ENCODE data around the gene EVC. TPM values are rescaled to one million over a fixed set of nuclear protein-coding genes. Genes with fewer than 3 reads are reported as not detected.
"Not testable (repeated sequence)": the region's sequence is repeated elsewhere in the genome, so short reads cannot be mapped to it uniquely, and the experiment has no call there.

Gene EVC
- total RNA-seq, 3 donors from 2014 or later, result 1.9 to 24.2 (median 4.6) TPM

DNA sequence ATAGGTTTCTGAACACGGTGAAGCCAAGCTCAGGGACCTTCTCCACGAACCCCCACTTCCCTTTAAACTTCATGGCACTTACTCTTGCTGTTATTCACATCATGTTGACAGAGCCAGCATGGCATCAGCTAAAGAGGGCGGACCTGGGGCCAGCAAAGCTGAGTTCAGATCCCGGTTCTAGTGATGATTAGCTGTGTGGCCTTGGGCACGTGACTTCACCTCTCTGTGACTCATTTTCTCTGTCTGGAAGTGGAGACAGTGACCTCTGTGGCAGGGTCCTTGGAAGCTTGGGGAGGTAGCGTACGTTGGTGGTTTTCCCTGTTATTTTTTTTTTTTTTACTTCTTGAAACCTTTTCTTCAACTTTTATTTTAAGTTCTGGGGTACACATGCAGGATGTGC is 13.4 kb downstream of the EVC start:
- DNase-seq (no peak), ATAC-seq (no peak)
- intact Hi-C loops (cut with DNase I, micrococcal nuclease), result no loop called here
- no peaks in the 10 kb centered on the region for H3K36me3 ChIP-seq (ENCODE audit: low read depth)
- TF ChIP-seq, protein P1, sequence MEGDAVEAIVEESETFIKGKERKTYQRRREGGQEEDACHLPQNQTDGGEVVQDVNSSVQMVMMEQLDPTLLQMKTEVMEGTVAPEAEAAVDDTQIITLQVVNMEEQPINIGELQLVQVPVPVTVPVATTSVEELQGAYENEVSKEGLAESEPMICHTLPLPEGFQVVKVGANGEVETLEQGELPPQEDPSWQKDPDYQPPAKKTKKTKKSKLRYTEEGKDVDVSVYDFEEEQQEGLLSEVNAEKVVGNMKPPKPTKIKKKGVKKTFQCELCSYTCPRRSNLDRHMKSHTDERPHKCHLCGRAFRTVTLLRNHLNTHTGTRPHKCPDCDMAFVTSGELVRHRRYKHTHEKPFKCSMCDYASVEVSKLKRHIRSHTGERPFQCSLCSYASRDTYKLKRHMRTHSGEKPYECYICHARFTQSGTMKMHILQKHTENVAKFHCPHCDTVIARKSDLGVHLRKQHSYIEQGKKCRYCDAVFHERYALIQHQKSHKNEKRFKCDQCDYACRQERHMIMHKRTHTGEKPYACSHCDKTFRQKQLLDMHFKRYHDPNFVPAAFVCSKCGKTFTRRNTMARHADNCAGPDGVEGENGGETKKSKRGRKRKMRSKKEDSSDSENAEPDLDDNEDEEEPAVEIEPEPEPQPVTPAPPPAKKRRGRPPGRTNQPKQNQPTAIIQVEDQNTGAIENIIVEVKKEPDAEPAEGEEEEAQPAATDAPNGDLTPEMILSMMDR (IDR thresholded peaks at IDR 0.05), result no peak
- no peak overlapping the region for H3K4me3 ChIP-seq
- H3K4me1 ChIP-seq (ENCODE audit: low read depth), result no peaks in the 10 kb centered on the region
- H3K9me3 ChIP-seq, result no peaks in the 10 kb centered on the region

DNA sequence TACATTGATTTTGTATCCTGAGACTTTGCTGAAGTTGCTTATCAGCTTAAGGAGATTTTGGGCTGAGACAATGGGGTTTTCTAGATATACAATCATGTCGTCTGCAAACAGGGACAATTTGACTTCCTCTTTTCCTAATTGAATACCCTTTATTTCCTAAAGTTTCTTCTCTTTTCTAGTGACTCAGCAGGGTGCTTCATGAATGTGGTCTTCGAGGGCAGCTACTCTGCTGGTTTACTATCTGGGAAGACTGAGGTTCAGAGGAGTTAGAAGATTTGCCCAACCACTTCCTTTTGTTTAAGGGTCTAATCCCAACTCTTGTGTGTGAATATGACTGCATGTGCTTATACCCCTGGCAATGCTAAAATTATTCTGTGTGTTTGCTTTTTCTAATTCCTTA is 17.4 kb downstream of the EVC start:
- H3K4me1 ChIP-seq (ENCODE audit: low read depth); H3K9me3 ChIP-seq; H3K4me3 ChIP-seq; intact Hi-C loops (cut with DNase I, micrococcal nuclease); ATAC-seq; DNase-seq; H3K36me3 ChIP-seq (ENCODE audit: low read depth): not testable (repeated sequence)

DNA sequence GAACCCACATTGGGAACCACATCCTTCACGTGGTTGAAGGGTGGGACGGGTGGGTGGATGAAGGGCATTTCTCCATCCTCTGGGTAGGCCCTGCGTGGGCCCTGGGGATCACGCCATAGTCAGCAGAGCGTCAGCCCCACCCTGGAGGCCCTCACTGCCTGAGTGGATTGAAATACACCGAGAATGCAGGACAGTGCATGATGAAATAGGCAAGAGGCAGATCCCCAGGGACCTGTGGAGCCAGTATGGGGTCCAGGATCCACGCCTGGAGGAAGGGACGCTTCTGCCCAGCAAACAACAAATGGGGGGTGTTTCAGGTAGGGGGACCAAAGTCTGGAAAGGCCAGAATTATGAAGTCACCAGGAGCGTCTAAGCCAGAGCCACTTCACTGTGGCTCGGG is 19.4 kb downstream of the EVC start:
- no peaks in the 10 kb centered on the region for H3K36me3 ChIP-seq (ENCODE audit: low read depth)
- ATAC-seq, result no peak
- intact Hi-C loops (cut with DNase I, micrococcal nuclease), result no loop called here
- DNase-seq, result no peak
- TF ChIP-seq, protein P1 (IDR thresholded peaks at IDR 0.05), result no peak
- no peaks in the 10 kb centered on the region for H3K4me1 ChIP-seq (ENCODE audit: low read depth)
- no peak overlapping the region for H3K4me3 ChIP-seq
- no peaks in the 10 kb centered on the region for H3K9me3 ChIP-seq

DNA sequence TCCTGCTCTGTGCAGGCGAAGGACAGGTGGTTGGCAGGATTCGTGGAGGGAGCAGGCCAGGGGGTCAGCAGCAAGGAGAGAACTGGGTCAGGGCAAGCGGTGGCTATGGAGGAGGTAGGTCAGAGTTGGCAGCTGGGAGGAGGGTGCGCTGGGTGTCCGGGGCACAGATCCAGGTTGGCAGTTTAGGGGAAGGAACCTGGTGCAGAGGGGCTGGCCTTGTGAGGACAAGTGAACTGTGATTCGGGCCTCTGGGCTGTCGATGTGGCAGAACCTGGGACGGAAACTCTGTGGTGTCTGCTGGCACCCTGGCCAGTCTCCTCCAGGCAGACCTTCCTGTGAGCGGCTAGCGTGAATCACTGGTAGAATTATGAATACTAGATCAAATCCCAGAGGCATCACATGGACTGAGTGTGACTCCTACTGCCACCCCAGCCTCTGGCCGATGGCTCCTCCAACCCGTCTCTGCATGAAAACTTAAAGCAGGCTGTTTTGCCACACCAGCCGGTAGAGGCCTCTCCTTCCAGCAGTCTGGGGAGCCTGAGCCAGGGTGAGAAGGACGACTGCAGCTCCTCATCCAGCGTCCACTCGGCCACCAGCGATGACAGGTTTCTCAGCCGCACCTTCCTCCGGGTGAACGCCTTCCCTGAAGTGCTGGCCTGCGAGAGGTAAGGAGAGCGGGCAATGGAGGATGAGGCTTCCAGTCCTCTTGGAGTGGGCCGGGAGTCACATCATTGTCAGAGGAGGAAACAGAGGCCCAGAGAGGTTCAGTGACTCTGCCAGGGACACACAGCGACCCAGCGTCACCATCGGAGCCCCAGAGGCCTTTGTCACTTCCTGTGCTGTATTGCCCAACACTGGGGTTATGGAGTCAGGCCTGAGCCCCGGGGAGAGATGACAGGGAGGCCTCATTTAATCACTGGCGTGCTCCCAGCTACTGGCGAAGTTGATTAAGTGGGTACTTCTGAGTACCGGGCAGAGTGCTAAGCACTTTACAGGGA is 20.3 kb downstream of the EVC start:
- DNase-seq (no peak), ATAC-seq (no peak)
- H3K4me1 ChIP-seq (ENCODE audit: low read depth), result no peaks in the 10 kb centered on the region
- no peaks in the 10 kb centered on the region for H3K36me3 ChIP-seq (ENCODE audit: low read depth)
- intact Hi-C loops (cut with DNase I, micrococcal nuclease), result no loop called here
- H3K4me3 ChIP-seq, result no peak overlapping the region
- no peaks in the 10 kb centered on the region for H3K9me3 ChIP-seq
- TF ChIP-seq, protein P1 (IDR thresholded peaks at IDR 0.05), result no peak

DNA sequence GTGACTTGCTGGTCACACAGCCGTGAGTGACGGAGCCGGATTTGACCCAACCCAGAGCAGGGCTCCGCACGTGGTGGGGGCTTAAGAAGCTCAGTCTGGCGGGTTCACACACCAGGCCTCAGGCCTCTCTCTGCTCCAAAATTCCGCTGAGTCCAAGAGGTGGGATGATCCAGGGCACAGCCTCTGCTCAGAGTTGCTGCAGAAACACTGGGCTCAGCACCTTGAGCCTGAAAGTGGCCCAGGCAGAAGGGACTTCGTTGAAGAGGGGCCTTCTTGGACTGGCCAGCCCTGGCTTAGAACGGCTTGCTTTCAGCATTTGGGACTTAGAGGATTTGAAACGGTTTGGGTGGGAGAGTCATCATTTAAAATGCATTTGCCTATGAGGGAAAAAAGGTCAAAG is 21.2 kb downstream of the EVC start:
- Histone ChIP-seq H3K9me3 (no peaks in the 10 kb centered on the region), H3K4me1 (ENCODE audit: low read depth) (no peaks in the 10 kb centered on the region), H3K4me3 (no peak overlapping the region), H3K36me3 (ENCODE audit: low read depth) (no peaks in the 10 kb centered on the region)
- intact Hi-C loops (cut with DNase I, micrococcal nuclease), result no loop called here
- TF ChIP-seq, protein P1 (IDR thresholded peaks at IDR 0.05), result no peak
- DNase-seq (no peak), ATAC-seq (no peak)

DNA sequence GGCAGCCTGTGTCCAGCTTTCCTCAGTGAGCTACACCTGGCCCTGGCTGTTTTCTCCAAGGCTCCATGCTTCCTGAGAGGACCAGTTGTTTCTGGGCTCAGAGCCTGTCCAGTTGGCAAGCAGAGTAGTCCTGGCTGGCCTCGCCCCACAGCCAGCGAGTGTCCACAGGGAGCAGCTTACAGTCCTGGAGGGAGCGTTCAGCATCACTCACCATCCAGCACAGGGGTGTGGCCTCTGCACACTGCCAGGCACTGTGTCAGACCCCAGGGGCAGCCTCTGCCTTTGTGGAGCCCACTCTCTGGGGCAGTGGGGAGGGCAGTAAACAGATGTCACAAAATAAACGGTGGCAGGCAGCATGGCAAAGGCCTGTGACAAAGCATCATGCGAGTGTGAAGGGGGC is 23.9 kb downstream of the EVC start:
- TF ChIP-seq, protein P1 (IDR thresholded peaks at IDR 0.05), result no peak
- Histone ChIP-seq H3K36me3 (ENCODE audit: low read depth) (no peaks in the 10 kb centered on the region), H3K4me1 (ENCODE audit: low read depth) (no peaks in the 10 kb centered on the region), H3K4me3 (no peak overlapping the region), H3K9me3 (no peaks in the 10 kb centered on the region)
- intact Hi-C loops (cut with DNase I, micrococcal nuclease), result no loop called here
- DNase-seq, result no peak
- no peak for ATAC-seq
